ENCODE measurements around the gene STRN.

Gene STRN

GRCh38 chr2:36975306-36975705 lies 9.0 kb upstream of the STRN start:
- Mint-ChIP-seq H3K4me3 (no peak overlapping the region), H3K27me3 (no peaks in the 10 kb centered on the region), H3K9me3 (no peaks in the 10 kb centered on the region), H3K4me1 (no peaks in the 10 kb centered on the region), H3K27ac (no peak overlapping the region), H3K36me3 (peaks cover 19 to 25% of the 10 kb centered on the region in 2 donors)
- no peak for ATAC-seq (replicated peaks)
- DNase-seq = no peak

- ATAC-seq (replicated peaks) (no peak), DNase-seq (no peak)
- H3K27me3 Mint-ChIP-seq = no peaks in the 10 kb centered on the region
- peaks cover 5 to 6% of the 10 kb centered on the region in 2 donors for H3K36me3 Mint-ChIP-seq
- H3K9me3 Mint-ChIP-seq = no peaks in the 10 kb centered on the region
- H3K4me3 Mint-ChIP-seq = no peak overlapping the region
- H3K27ac Mint-ChIP-seq = peak overlapping the region; percentile 71
- H3K4me1 Mint-ChIP-seq = no peaks in the 10 kb centered on the region
Measured at GRCh38 chr2:36973320-36973719, 7.0 kb upstream of the STRN start.

- no peak for DNase-seq
- Mint-ChIP-seq H3K27ac (no peak overlapping the region), H3K36me3 (peaks cover under 1 to 1% of the 10 kb centered on the region in 2 donors), H3K4me1 (peaks cover 3 to 8% of the 10 kb centered on the region in 2 donors), H3K9me3 (no peaks in the 10 kb centered on the region), H3K4me3 (no peak overlapping the region), H3K27me3 (no peaks in the 10 kb centered on the region)
- ATAC-seq (replicated peaks) = no peak
Measured at GRCh38 chr2:36971990-36972389, 5.7 kb upstream of the STRN start.

- Mint-ChIP-seq H3K4me1 (peaks cover 15 to 39% of the 10 kb centered on the region in 2 donors), H3K27ac (peak overlapping the region; percentile 99), H3K9me3 (no peaks in the 10 kb centered on the region), H3K36me3 (peaks cover 7 to 8% of the 10 kb centered on the region in 2 donors), H3K27me3 (no peaks in the 10 kb centered on the region), H3K4me3 (peak overlapping the region; percentile 96 to 97)
- ATAC-seq (replicated peaks) (no peak), DNase-seq (no peak)
Measured at GRCh38 chr2:36967236-36967876, 1.0 kb upstream of the STRN start.

GRCh38 chr2:36965751-36966369 lies 476 bp downstream of the STRN start:
- Mint-ChIP-seq H3K4me1 (peaks cover 20 to 51% of the 10 kb centered on the region in 2 donors), H3K4me3 (peak overlapping the region; percentile 97 to 98), H3K27ac (peak overlapping the region; percentile 94), H3K9me3 (no peaks in the 10 kb centered on the region), H3K27me3 (no peaks in the 10 kb centered on the region), H3K36me3 (peaks cover 13 to 18% of the 10 kb centered on the region in 2 donors)
- peak; percentile 22 to 26 for ATAC-seq (replicated peaks)
- DNase-seq = peak; percentile 6

GRCh38 chr2:36965206-36965605 lies 1.1 kb downstream of the STRN start:
- Mint-ChIP-seq H3K9me3 (no peaks in the 10 kb centered on the region), H3K27ac (peak overlapping the region; percentile 94), H3K36me3 (peaks cover 13 to 18% of the 10 kb centered on the region in 2 donors), H3K4me1 (peaks cover 20 to 56% of the 10 kb centered on the region in 2 donors), H3K27me3 (no peaks in the 10 kb centered on the region), H3K4me3 (peak overlapping the region; percentile 97 to 98)
- no peak for ATAC-seq (replicated peaks)
- no peak for DNase-seq

- Mint-ChIP-seq H3K9me3 (no peaks in the 10 kb centered on the region), H3K4me3 (peak overlapping the region; percentile 97 to 98), H3K4me1 (peaks cover 20 to 56% of the 10 kb centered on the region in 2 donors), H3K27ac (no peak overlapping the region), H3K27me3 (no peaks in the 10 kb centered on the region), H3K36me3 (peaks cover 13 to 18% of the 10 kb centered on the region in 2 donors)
- ATAC-seq (replicated peaks) (no peak), DNase-seq (no peak)
Measured at GRCh38 chr2:36964496-36965058, 1.8 kb downstream of the STRN start.

GRCh38 chr2:36963734-36964133 lies 2.6 kb downstream of the STRN start:
- Mint-ChIP-seq H3K36me3 (peaks cover 13 to 18% of the 10 kb centered on the region in 2 donors), H3K4me3 (no peak overlapping the region), H3K4me1 (peaks cover 20 to 63% of the 10 kb centered on the region in 2 donors), H3K27ac (no peak overlapping the region), H3K9me3 (no peaks in the 10 kb centered on the region), H3K27me3 (no peaks in the 10 kb centered on the region)
- ATAC-seq (replicated peaks) (no peak), DNase-seq (no peak)

- Mint-ChIP-seq H3K9me3 (no peaks in the 10 kb centered on the region), H3K27me3 (no peaks in the 10 kb centered on the region), H3K4me3 (no peak overlapping the region), H3K36me3 (peaks cover 19 to 24% of the 10 kb centered on the region in 2 donors), H3K27ac (no peak overlapping the region), H3K4me1 (peaks cover 24 to 70% of the 10 kb centered on the region in 2 donors)
- no peak for ATAC-seq (replicated peaks)
- DNase-seq = no peak
Measured at GRCh38 chr2:36963106-36963505, 3.2 kb downstream of the STRN start.

GRCh38 chr2:36960773-36961172 lies 5.6 kb downstream of the STRN start:
- ATAC-seq (replicated peaks) = no peak
- H3K4me3 Mint-ChIP-seq = no peak overlapping the region

GRCh38 chr2:36960005-36960675 lies 6.2 kb downstream of the STRN start:
- no peak for DNase-seq
- peaks cover 20 to 57% of the 10 kb centered on the region in 2 donors for H3K4me1 Mint-ChIP-seq
- ATAC-seq (replicated peaks) = no peak
- no peak overlapping the region for H3K27ac Mint-ChIP-seq
- H3K4me3 Mint-ChIP-seq = no peak overlapping the region
- peaks cover 20 to 21% of the 10 kb centered on the region in 2 donors for H3K36me3 Mint-ChIP-seq
- no peaks in the 10 kb centered on the region for H3K9me3 Mint-ChIP-seq
- no peaks in the 10 kb centered on the region for H3K27me3 Mint-ChIP-seq

More at GRCh38 chr2:36960773-36961172, 5.6 kb downstream of the STRN start:
- Mint-ChIP-seq H3K4me1 (peaks cover 21 to 62% of the 10 kb centered on the region in 2 donors), H3K36me3 (peaks cover 21 to 22% of the 10 kb centered on the region in 2 donors), H3K9me3 (no peaks in the 10 kb centered on the region), H3K27me3 (no peaks in the 10 kb centered on the region), H3K27ac (no peak overlapping the region)
- no peak for DNase-seq

GRCh38 chr2:36954977-36955607 lies 11.2 kb downstream of the STRN start:
- Mint-ChIP-seq H3K36me3 (peaks cover 8 to 16% of the 10 kb centered on the region in 2 donors), H3K9me3 (no peaks in the 10 kb centered on the region), H3K27ac (no peak overlapping the region), H3K27me3 (no peaks in the 10 kb centered on the region), H3K4me3 (no peak overlapping the region), H3K4me1 (peaks cover 13 to 29% of the 10 kb centered on the region in 2 donors)
- ATAC-seq (replicated peaks) (no peak), DNase-seq (no peak)

- Mint-ChIP-seq H3K36me3 (peaks cover 0 to 20% of the 10 kb centered on the region in 2 donors), H3K27me3 (no peaks in the 10 kb centered on the region), H3K4me1 (peaks cover 12 to 29% of the 10 kb centered on the region in 2 donors), H3K27ac (no peak overlapping the region), H3K4me3 (no peak overlapping the region), H3K9me3 (no peaks in the 10 kb centered on the region)
- ATAC-seq (replicated peaks) (no peak), DNase-seq (no peak)
Measured at GRCh38 chr2:36952748-36953197, 13.6 kb downstream of the STRN start.

GRCh38 chr2:36951574-36951973 lies 14.8 kb downstream of the STRN start:
- peaks cover 12 to 29% of the 10 kb centered on the region in 2 donors for H3K4me1 Mint-ChIP-seq
- DNase-seq (no peak), ATAC-seq (replicated peaks) (no peak)

More at GRCh38 chr2:36951574-36951973, 14.8 kb downstream of the STRN start:
- Mint-ChIP-seq H3K9me3 (no peaks in the 10 kb centered on the region), H3K27me3 (no peaks in the 10 kb centered on the region), H3K4me3 (no peak overlapping the region), H3K36me3 (peaks cover 0 to 17% of the 10 kb centered on the region in 2 donors), H3K27ac (no peak overlapping the region)

All from stimulated activated naive B cell treated with anti-CD40 and anti-IgM and Interleukin-4, amounts not matched to agents 10 μg/mL and 1 μg/mL and 100 μg/mL, for 72 hours (primary cell).